Large intestine (tissue), 3 donors: Measurements from ENCODE around the gene GLA. TPM values are rescaled to one million over a fixed set of nuclear protein-coding genes. Genes with fewer than 3 reads are reported as not detected.

ENCODE experiments used
- DNase-seq, 2 donors: peaks; one replicate each; pipeline versions ENCODE4 v3.0.0 to v3.0.0-alpha.2; 2013
- H3K27ac ChIP-seq: one replicate; pipeline ENCODE4 v1.5.1; 2013; ENCODE audit warnings: low read length
- H3K27me3 ChIP-seq: 2 replicates; pipeline ENCODE4 v1.6.1; 2013; ENCODE audit warnings: low read length; ENCODE audit not compliant: control insufficient read depth, insufficient read depth
- H3K36me3 ChIP-seq: 2 replicates; pipeline ENCODE4 v1.6.1; 2013; ENCODE audit warnings: low read length; ENCODE audit not compliant: control insufficient read depth, insufficient read depth
- H3K4me1 ChIP-seq: one replicate; pipeline ENCODE4 v1.6.1; 2013; ENCODE audit warnings: low read length; ENCODE audit not compliant: control insufficient read depth, insufficient read depth
- H3K4me3 ChIP-seq: one replicate; pipeline ENCODE4 v1.5.1; 2013; ENCODE audit warnings: low read length
- H3K9me3 ChIP-seq: one replicate; pipeline ENCODE4 v1.6.1; 2013; ENCODE audit warnings: mild to moderate bottlenecking, low read depth, low read length, moderate library complexity; ENCODE audit not compliant: control insufficient read depth
- WGBS: methylation state at CpG from one replicate; pipeline ENCODE4 v1.1.5; 2013; ENCODE audit warnings: low lambda C conversion rate; ENCODE audit not compliant: insufficient coverage; 5-methylcytosine and 5-hydroxymethylcytosine counted together
- polyA plus RNA-seq: library from polyadenylated mRNA; unstranded; fragments of 120-200 nt; gene quantifications from one replicate; pipeline ENCODE4 v1.2.1, GENCODE V29; 2013

Gene GLA
- polyA plus RNA-seq, 1 donor: 123 TPM

- Histone ChIP-seq H3K4me1 (peaks cover 5% of the 10 kb centered on the region), H3K4me3 (peak overlapping the region; percentile 96), H3K9me3 (no peaks in the 10 kb centered on the region), H3K27ac (peak overlapping the region; percentile 98), H3K36me3 (peaks cover 9% of the 10 kb centered on the region), H3K27me3 (no peaks in the 10 kb centered on the region)
- no CpG with 5 or more reads among the region's 15 CpGs for WGBS
- DNase-seq: no peak
Observed at GRCh38 chrX:101407167-101407747, 468 bp downstream of the GLA start.

GRCh38 chrX:101399825-101400224 is 7.9 kb downstream of the GLA start:
- Histone ChIP-seq H3K27ac (no peak overlapping the region), H3K36me3 (peaks cover 35% of the 10 kb centered on the region), H3K9me3 (no peaks in the 10 kb centered on the region), H3K4me1 (peaks cover 5% of the 10 kb centered on the region), H3K4me3 (no peak overlapping the region), H3K27me3 (no peaks in the 10 kb centered on the region)
- WGBS: no CpG with 5 or more reads among the region's 4 CpGs
- no peak for DNase-seq

GRCh38 chrX:101398694-101399093 is 9.0 kb downstream of the GLA start:
- WGBS: 100% methylated on average over 1 of the region's 4 CpGs
- H3K27ac ChIP-seq: no peak overlapping the region
- DNase-seq: no peak
- peaks cover 34% of the 10 kb centered on the region for H3K36me3 ChIP-seq
- no peaks in the 10 kb centered on the region for H3K9me3 ChIP-seq
- H3K4me3 ChIP-seq: no peak overlapping the region
- no peaks in the 10 kb centered on the region for H3K27me3 ChIP-seq
- H3K4me1 ChIP-seq: peaks cover 4% of the 10 kb centered on the region

GRCh38 chrX:101397779-101398178 is 9.9 kb downstream of the GLA start:
- DNase-seq: peak in 1 of 2 donors; percentile 46
- Histone ChIP-seq H3K9me3 (no peaks in the 10 kb centered on the region), H3K27ac (no peak overlapping the region), H3K4me1 (no peaks in the 10 kb centered on the region), H3K36me3 (peaks cover 32% of the 10 kb centered on the region), H3K27me3 (no peaks in the 10 kb centered on the region), H3K4me3 (no peak overlapping the region)
- WGBS: no CpG with 5 or more reads among the region's 4 CpGs

- H3K4me1 ChIP-seq: no peaks in the 10 kb centered on the region
- peak in 1 of 2 donors; percentile 31 for DNase-seq
- no peaks in the 10 kb centered on the region for H3K9me3 ChIP-seq
- no CpG with 5 or more reads among the region's 1 CpG for WGBS
- H3K36me3 ChIP-seq: peaks cover 20% of the 10 kb centered on the region
- no peak overlapping the region for H3K4me3 ChIP-seq
- H3K27me3 ChIP-seq: no peaks in the 10 kb centered on the region
- H3K27ac ChIP-seq: no peak overlapping the region
Observed at GRCh38 chrX:101395789-101396188, 11.9 kb downstream of the GLA start.

GRCh38 chrX:101394372-101394771 is 13.4 kb downstream of the GLA start:
- Histone ChIP-seq H3K27me3 (no peaks in the 10 kb centered on the region), H3K27ac (no peak overlapping the region), H3K9me3 (no peaks in the 10 kb centered on the region), H3K4me3 (no peak overlapping the region), H3K36me3 (peaks cover 9% of the 10 kb centered on the region), H3K4me1 (no peaks in the 10 kb centered on the region)
- no peak for DNase-seq

GRCh38 chrX:101393530-101394305 is 14.0 kb downstream of the GLA start:
- Histone ChIP-seq H3K27ac (no peak overlapping the region), H3K36me3 (peaks cover 9% of the 10 kb centered on the region), H3K4me3 (no peak overlapping the region), H3K27me3 (no peaks in the 10 kb centered on the region), H3K4me1 (no peaks in the 10 kb centered on the region), H3K9me3 (no peaks in the 10 kb centered on the region)
- WGBS: no CpG with 5 or more reads among the region's 11 CpGs
- DNase-seq: no peak

GRCh38 chrX:101391831-101392230 is 15.9 kb downstream of the GLA start:
- Histone ChIP-seq H3K27ac (peak overlapping the region; percentile 81), H3K36me3 (peaks cover 5% of the 10 kb centered on the region), H3K9me3 (no peaks in the 10 kb centered on the region), H3K4me3 (peak overlapping the region; percentile 71), H3K4me1 (no peaks in the 10 kb centered on the region), H3K27me3 (no peaks in the 10 kb centered on the region)
- DNase-seq: peak in 1 of 2 donors; percentile 4
- WGBS: no CpG with 5 or more reads among the region's 6 CpGs

GRCh38 chrX:101390664-101391525 is 16.8 kb downstream of the GLA start, which contains the start of gene RPL36A:
RPL36A (plus strand) TSS chrX:101391011; CDS start chrX:101391044, 33 bp downstream.
- H3K27me3 ChIP-seq: no peaks in the 10 kb centered on the region
- DNase-seq: peak; percentile 89 to 90
- H3K27ac ChIP-seq: peak within 1 kb of the TSS; percentile 81
- H3K4me3 ChIP-seq: peak within 1 kb of the TSS; percentile 71
- no peaks in the 10 kb centered on the region for H3K9me3 ChIP-seq
- peaks cover 3% of the 10 kb centered on the region for H3K36me3 ChIP-seq
- no peaks in the 10 kb centered on the region for H3K4me1 ChIP-seq
- no CpG with 5 or more reads among the region's 47 CpGs for WGBS

GRCh38 chrX:101388604-101389003 is 19.1 kb downstream of the GLA start:
- Histone ChIP-seq H3K4me1 (no peaks in the 10 kb centered on the region), H3K9me3 (no peaks in the 10 kb centered on the region), H3K4me3 (no peak overlapping the region), H3K27me3 (no peaks in the 10 kb centered on the region), H3K27ac (no peak overlapping the region), H3K36me3 (no peaks in the 10 kb centered on the region)
- WGBS: no CpG with 5 or more reads among the region's 3 CpGs
- DNase-seq: no peak
